Measurements from ENCODE around the gene ZBTB12. TPM values are rescaled to one million over a fixed set of nuclear protein-coding genes. Genes with fewer than 3 reads are reported as not detected.

Gene ZBTB12
- total RNA-seq, 1 experiment from 2014 or later: 16.2 TPM

GRCh38 chr6:31930962-31931361 lies 29.1 kb upstream of the ZBTB12 start:
- Histone ChIP-seq H2AFZ (no peak overlapping the region), H3K4me1 (replicated peaks; ENCODE audit: insufficient read depth) (no peaks in the 10 kb centered on the region), H4K20me1 (ENCODE audit: insufficient read depth) (no peaks in the 10 kb centered on the region), H3F3A (ENCODE audit: insufficient read depth, low read depth) (no peaks in the 10 kb centered on the region), H3K4me3 (no peak overlapping the region), H3K27me3 (ENCODE audit: insufficient read depth, low read depth) (no peaks in the 10 kb centered on the region), H3K4me2 (no peak overlapping the region), H3K79me2 (ENCODE audit: low read depth) (no peaks in the 10 kb centered on the region), H3K9me2 (ENCODE audit: insufficient read depth) (no peaks in the 10 kb centered on the region), H3K27ac (no peak overlapping the region), H3K9me3 (ENCODE audit: insufficient read depth, low read depth) (no peaks in the 10 kb centered on the region), H3K36me3 (ENCODE audit: low read depth) (no peaks in the 10 kb centered on the region)
- CTCF ChIA-PET: no interaction called here
- DNase-seq: no peak
- POLR2A ChIA-PET (ENCODE audit: unreplicated experiment): no interaction called here
- BruUV-seq (replicated peaks): no TSS peak
- no peak for TF ChIP-seq EZH2 (IDR thresholded peaks at IDR 0.05; ENCODE audit: low read depth)
- TF ChIP-seq CTCF (conservative IDR thresholded peaks at IDR 0.05): no peak
- intact Hi-C loops (cut with micrococcal nuclease; ENCODE audit: unreplicated experiment): no loop called here

GRCh38 chr6:31928672-31928939 lies 26.7 kb upstream of the ZBTB12 start:
- no TSS peak for BruUV-seq (replicated peaks)
- CTCF ChIA-PET: no interaction called here

GRCh38 chr6:31927863-31928671 lies 26.2 kb upstream of the ZBTB12 start:
- no peak for TF ChIP-seq EZH2 (IDR thresholded peaks at IDR 0.05; ENCODE audit: low read depth)
- no peak for TF ChIP-seq CTCF (conservative IDR thresholded peaks at IDR 0.05)
- no peaks in the 10 kb centered on the region for H4K20me1 ChIP-seq (ENCODE audit: insufficient read depth)
- no peaks in the 10 kb centered on the region for H3K9me2 ChIP-seq (ENCODE audit: insufficient read depth)
- H2AFZ ChIP-seq: no peak overlapping the region
- ChIA-PET CTCF (no interaction called here), POLR2A (ENCODE audit: unreplicated experiment) (interaction anchor here (0.6 kb wide), 1 partner anchor 113 kb away, joined by 4 read pairs; the partner anchor contains the start of genes HSPA1A and HSPA1L)
- H3K4me1 ChIP-seq (replicated peaks; ENCODE audit: insufficient read depth): no peaks in the 10 kb centered on the region
- H3K27ac ChIP-seq: no peak overlapping the region
- no peaks in the 10 kb centered on the region for H3K79me2 ChIP-seq (ENCODE audit: low read depth)
- H3K9me3 ChIP-seq (ENCODE audit: insufficient read depth, low read depth): no peaks in the 10 kb centered on the region
- DNase-seq: no peak
- intact Hi-C loops (cut with micrococcal nuclease; ENCODE audit: unreplicated experiment): no loop called here
- H3F3A ChIP-seq (ENCODE audit: insufficient read depth, low read depth): no peaks in the 10 kb centered on the region
- no peak overlapping the region for H3K4me3 ChIP-seq
- no peak overlapping the region for H3K4me2 ChIP-seq
- no peaks in the 10 kb centered on the region for H3K27me3 ChIP-seq (ENCODE audit: insufficient read depth, low read depth)
- BruUV-seq (replicated peaks): no TSS peak
- H3K36me3 ChIP-seq (ENCODE audit: low read depth): no peaks in the 10 kb centered on the region

More at GRCh38 chr6:31928672-31928939, 26.7 kb upstream of the ZBTB12 start:
- intact Hi-C loops (cut with micrococcal nuclease; ENCODE audit: unreplicated experiment): no loop called here
- Histone ChIP-seq H2AFZ (no peak overlapping the region), H3K36me3 (ENCODE audit: low read depth) (no peaks in the 10 kb centered on the region), H3K9me3 (ENCODE audit: insufficient read depth, low read depth) (no peaks in the 10 kb centered on the region), H3K4me3 (no peak overlapping the region), H3K4me1 (replicated peaks; ENCODE audit: insufficient read depth) (no peaks in the 10 kb centered on the region), H3K27me3 (ENCODE audit: insufficient read depth, low read depth) (no peaks in the 10 kb centered on the region), H3K27ac (no peak overlapping the region), H3F3A (ENCODE audit: insufficient read depth, low read depth) (no peaks in the 10 kb centered on the region), H3K79me2 (ENCODE audit: low read depth) (no peaks in the 10 kb centered on the region), H4K20me1 (ENCODE audit: insufficient read depth) (no peaks in the 10 kb centered on the region), H3K4me2 (no peak overlapping the region), H3K9me2 (ENCODE audit: insufficient read depth) (no peaks in the 10 kb centered on the region)
- POLR2A ChIA-PET (ENCODE audit: unreplicated experiment): interaction anchor here (0.6 kb wide), 1 partner anchor 114 kb away, joined by 4 read pairs; the partner anchor contains the start of genes HSPA1A and HSPA1L
- no peak for DNase-seq
- TF ChIP-seq EZH2 (IDR thresholded peaks at IDR 0.05; ENCODE audit: low read depth): no peak
- no peak for TF ChIP-seq CTCF (conservative IDR thresholded peaks at IDR 0.05)

Measured in PC-9 (cell line).